A549 (cell line): ENCODE data around the gene SLC7A8.

Source experiments
- JUN ChIP-seq, 2 experiments: fragments of >200 bp; sonication (Bioruptor Twin); formaldehyde crosslinking; IDR thresholded peaks; 2 replicates in 1 of 2; 3 replicates in 1 of 2; pipeline ENCODE4 v1.6.1; 2016 to 2017
- NPAS2 ChIP-seq: fragments of 250-450 bp; sonication (Bioruptor Pico); IDR thresholded peaks from 2 replicates; pipeline ENCODE4 v1.8.0; 2022; ENCODE audit warnings: mild to moderate bottlenecking, moderate library complexity, borderline replicate concordance
- POLR2A ChIP-seq: IDR thresholded peaks from 2 replicates; pipeline ENCODE4 v1.6.1; 2012; ENCODE audit warnings: mild to moderate bottlenecking, low read length
- SMC3 ChIP-seq: fragments of >200 bp; sonication (Bioruptor Twin); formaldehyde crosslinking; IDR thresholded peaks from 3 replicates; pipeline ENCODE4 v1.6.1; 2018; ENCODE audit warnings: inconsistent platforms
- TF ChIP-seq, protein P1 (sequence below): fragments of >200 bp; sonication (Bioruptor Twin); formaldehyde crosslinking; IDR thresholded peaks from 3 replicates; pipeline ENCODE4 v1.5.1; 2016
- TF ChIP-seq, protein P2 (sequence below): IDR thresholded peaks from 2 replicates; pipeline ENCODE4 v1.6.1; 2012

DNA sequence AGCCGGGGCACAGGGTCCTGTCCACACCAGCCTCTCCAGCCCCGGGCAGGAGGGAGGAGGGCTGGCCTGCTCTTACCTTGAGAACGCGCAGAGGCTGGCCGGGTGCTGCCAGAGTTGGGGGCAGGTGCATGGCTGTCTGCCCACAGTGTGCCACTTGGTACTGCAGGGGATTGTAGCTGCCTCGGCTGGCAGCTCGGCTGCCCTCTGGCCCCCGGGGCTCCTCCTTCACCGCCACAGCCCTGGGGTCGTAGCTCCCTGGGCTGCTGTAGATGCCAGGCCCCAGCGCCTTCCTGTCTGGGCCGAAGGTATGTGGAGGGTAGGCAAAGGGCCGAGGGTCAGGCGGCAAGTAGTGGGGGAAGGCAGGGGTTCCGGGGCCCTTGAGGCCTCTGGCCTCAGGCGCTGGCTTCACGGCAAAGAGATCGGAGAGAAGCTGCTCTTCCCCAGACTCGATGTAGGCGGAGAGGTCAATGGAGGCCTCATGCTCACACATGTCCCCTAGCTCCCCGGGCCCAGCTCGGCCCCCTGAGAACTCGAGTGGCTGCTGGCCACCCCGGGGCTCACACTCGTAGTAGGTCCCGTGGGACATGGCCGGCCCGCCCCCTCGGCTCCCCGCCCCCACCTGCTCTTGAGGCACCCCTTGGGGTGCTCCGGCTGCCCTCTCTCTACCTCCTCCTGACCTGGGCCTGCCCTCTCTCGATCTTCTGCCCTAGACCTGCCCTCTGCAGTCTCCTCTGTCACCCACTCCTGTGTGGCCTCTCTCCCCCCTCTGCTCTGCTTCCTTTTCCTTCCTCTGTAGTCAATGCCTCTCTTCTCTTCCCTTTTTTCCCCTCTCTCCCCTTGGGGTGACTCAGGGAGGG lies 64.7 kb downstream of the SLC7A8 start, which contains the start of gene CEBPE:
- TF ChIP-seq SMC3 (no peak), POLR2A (no peak), JUN (IDR thresholded peaks at IDR 0.05) (no peak), NPAS2 (CRISPR knock-in tag) (no peak)
- TF ChIP-seq, protein P1, sequence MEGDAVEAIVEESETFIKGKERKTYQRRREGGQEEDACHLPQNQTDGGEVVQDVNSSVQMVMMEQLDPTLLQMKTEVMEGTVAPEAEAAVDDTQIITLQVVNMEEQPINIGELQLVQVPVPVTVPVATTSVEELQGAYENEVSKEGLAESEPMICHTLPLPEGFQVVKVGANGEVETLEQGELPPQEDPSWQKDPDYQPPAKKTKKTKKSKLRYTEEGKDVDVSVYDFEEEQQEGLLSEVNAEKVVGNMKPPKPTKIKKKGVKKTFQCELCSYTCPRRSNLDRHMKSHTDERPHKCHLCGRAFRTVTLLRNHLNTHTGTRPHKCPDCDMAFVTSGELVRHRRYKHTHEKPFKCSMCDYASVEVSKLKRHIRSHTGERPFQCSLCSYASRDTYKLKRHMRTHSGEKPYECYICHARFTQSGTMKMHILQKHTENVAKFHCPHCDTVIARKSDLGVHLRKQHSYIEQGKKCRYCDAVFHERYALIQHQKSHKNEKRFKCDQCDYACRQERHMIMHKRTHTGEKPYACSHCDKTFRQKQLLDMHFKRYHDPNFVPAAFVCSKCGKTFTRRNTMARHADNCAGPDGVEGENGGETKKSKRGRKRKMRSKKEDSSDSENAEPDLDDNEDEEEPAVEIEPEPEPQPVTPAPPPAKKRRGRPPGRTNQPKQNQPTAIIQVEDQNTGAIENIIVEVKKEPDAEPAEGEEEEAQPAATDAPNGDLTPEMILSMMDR = no peak
- TF ChIP-seq, protein P2, sequence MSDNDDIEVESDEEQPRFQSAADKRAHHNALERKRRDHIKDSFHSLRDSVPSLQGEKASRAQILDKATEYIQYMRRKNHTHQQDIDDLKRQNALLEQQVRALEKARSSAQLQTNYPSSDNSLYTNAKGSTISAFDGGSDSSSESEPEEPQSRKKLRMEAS = no peak
